GM20000 (cell line): ENCODE measurements around the gene VSIG10.

Experiments used
- DNase-seq: peaks from one replicate; pipeline ENCODE4 v3.0.0; 2012; ENCODE audit warnings: low spot score
- TF ChIP-seq, protein P1 (sequence below): IDR thresholded peaks from 2 replicates; pipeline ENCODE4 v1.5.1; 2012; ENCODE audit warnings: mild to moderate bottlenecking, control low read depth; ENCODE audit errors: extremely low read depth, missing control alignments

The VSIG10 gene

DNA sequence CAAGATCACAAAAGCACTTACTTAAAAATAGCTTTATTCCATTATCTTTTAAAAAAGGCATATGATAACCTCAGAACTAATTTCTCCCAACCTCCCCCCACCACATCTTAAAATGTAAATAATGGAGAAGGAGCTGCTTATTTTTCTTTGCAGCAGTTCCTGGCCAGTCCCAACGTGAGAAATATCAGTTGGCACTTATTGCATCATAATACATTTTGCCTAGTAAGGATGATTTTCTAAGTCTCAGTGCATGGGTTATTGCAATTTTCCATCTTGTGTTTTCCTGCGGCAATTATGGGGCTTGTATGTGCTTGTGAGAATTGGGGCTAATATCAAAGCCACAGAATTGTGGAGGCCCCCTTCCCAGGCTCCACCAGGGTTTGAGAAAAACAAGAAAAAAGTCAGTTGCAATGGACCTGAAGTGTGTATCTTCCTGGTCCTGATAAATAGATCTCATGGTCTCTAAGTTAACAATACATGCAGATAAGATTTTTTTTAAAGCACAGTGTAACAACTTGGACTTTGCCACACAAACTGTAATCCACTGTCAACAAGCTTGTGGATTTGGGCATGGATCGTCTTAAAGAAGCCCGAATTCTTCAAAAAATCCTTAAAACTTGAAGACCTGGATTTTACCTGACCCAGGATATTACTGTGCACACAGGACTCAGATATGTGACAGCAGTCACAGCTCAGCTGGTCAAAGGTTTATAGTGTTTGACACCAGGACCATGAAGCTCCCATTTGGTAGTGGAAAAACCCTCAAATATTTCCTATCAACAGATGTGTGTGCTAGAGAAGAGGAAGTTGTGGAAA is 40.0 kb downstream of the VSIG10 start:
- TF ChIP-seq, protein P1, sequence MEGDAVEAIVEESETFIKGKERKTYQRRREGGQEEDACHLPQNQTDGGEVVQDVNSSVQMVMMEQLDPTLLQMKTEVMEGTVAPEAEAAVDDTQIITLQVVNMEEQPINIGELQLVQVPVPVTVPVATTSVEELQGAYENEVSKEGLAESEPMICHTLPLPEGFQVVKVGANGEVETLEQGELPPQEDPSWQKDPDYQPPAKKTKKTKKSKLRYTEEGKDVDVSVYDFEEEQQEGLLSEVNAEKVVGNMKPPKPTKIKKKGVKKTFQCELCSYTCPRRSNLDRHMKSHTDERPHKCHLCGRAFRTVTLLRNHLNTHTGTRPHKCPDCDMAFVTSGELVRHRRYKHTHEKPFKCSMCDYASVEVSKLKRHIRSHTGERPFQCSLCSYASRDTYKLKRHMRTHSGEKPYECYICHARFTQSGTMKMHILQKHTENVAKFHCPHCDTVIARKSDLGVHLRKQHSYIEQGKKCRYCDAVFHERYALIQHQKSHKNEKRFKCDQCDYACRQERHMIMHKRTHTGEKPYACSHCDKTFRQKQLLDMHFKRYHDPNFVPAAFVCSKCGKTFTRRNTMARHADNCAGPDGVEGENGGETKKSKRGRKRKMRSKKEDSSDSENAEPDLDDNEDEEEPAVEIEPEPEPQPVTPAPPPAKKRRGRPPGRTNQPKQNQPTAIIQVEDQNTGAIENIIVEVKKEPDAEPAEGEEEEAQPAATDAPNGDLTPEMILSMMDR = no peak
- DNase-seq = no peak

DNA sequence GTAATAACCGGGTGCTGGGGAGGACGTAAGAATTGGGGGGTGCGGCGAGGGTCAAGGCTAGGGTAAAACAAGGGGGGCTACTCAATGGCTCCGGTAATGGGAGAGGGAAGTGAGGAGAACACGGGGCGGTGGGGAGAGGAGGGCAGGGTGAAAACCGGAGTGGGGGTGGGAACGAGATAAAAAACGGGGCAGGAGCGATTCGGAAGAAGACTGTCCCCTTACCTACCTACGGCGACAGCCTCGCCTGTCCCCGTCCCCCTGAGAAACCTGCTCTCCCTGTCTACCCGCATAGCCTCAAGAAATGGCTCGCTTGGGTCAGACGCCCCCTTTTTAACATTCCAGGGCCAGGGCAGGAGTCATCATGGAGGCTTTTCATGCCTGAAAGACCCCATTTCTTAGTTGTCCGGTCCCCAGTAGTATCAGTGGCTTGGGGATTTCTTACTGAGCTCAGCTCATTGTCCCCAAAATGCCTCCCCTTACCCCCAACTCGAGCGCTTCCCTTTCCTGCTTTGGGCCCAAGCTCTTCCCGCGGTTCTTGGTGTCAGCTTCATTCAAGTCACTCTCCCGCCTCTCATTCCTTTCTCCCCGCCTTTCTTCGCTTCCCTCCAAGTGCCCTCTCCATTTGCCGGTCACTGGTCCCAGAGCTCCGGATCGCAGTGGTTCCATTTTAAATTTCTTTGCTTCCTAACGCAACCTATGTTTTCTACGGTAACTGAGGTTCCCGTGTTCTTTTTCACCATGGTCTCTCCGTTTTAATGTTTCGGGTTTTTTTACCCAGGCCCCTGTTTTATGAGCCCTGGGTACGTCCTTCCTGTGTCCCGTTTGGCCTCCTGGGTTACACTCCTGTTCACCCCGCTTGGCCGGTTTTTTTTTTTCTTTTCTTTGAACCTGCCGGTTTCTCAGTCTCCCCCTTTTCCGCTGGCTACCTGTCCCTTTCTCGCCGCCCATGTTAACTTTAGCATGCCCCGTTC is 41.7 kb downstream of the VSIG10 start:
- TF ChIP-seq, protein P1 = no peak
- peak; percentile 62 for DNase-seq

DNA sequence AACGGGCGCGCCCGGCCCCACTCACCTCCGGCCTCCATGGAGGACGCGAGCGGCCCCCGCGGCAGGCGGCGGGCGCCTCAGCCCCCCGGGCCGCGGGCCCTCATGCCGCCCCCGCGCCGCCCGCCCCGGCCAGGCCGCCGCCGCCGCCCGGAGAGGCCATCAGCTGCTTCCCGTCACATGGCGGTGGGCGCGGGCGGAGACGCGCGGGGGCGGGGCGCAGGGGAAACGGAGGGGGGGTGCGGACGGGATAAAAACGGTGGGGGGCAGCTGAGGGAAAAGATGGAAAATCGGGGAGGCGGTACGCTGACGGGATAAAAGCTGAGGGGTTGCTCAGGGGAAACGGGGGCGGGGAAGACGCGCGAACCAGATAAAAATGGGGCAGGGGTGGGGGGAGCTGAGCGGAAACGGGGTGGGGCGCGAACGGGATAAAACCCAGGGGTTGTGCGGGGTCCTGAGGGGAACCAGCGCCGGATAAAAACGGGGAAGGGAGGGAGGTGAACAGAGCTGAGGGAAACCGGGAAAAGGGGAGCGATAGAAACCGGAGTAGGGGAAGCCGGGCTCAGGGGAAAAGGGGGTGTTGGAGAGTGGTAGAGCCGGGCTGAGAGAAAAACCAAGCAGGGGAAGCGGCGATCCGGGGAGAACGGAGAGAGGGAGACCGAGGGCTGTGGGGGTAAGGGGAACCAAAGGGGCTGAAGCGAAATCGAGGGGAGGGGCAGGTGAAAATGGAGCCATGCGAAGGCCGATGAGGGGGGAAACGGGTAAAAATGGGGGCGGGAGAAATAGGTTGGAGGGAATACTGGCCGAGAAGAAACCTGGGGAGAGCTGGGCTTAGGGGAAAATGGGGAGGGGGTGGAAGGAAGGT is 42.6 kb downstream of the VSIG10 start, which contains the start of gene WSB2:
Gene WSB2 (minus strand): TSS at position 169 of the 862 bp plus-strand sequence. CDS start 131 bp downstream, at position 38.
- DNase-seq = peak; percentile 84
- TF ChIP-seq, protein P1 = no peak

DNA sequence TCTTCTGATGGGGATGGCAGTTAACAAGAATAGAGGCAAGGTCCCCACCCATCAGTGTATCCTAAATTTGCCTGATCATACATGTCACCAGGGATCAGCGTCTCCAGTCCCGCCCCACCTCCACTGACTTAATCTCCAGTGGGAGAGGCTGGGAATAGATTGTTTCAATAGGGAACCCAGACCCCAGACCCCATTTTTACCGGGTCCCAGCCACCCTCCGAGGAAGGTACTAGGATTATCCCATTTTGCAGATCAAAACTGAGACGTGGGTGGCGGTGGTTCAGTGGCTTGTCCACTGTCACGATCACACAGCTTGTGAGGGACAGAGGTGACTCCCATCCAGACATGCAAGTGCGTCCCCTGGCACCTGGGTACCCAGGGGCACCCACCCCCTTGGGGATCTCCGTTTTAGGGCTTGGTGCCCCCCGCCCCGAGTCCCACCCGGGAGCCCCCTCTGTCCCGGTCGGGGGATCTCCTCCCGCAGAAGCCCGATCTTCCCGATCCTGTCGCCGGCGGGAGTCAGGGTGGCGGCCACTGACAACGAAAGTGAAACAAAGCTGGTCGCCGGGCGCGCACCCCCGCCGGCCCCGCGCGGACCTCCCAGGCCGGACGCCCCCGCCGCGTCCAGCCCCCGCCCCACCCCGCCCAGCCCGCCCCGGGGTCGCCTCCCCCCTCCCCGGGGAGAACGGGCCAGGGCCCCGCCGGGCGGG is 43.4 kb downstream of the VSIG10 start:
- TF ChIP-seq, protein P1 = no peak
- DNase-seq = no peak

DNA sequence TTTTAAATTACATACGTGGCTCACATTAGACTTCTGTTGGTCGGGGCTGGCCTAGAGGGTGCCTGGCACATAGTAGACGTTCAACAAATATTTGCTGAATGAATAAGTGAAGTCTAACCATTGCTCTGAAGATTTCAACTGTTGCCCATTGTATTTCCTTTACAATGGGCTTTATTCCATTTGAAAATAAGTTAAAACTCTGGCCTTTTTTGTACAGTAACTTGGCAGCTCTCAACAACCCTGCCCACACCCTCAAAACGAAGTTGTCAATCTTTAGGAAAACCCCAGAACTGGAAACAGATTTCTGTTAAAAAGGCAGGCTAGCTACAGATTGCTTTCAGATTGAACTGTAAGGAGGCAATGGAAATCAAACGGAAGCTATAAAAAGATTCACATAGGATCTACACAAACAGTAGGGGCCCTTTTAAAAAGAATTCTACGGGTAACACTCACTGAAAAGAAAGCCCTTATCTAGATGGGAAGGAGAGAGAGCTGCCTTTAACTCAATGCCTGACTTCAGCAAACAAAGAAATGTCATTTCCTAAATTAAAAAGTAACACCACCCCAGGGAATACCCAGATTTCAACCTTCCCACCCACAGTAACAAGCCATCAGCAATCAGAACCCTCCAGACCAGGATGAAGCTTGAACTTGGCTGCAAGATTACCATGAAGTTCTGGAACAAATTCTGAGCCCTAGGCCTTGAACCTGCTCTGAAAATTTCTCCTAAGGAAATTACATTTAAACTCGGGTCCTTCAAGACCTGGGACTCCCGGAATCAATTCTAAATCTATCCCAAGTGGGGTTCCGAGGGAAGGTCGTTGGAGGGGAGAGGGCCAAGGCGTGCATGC is 44.2 kb downstream of the VSIG10 start:
- DNase-seq = peak; percentile 25
- TF ChIP-seq, protein P1 = no peak

DNA sequence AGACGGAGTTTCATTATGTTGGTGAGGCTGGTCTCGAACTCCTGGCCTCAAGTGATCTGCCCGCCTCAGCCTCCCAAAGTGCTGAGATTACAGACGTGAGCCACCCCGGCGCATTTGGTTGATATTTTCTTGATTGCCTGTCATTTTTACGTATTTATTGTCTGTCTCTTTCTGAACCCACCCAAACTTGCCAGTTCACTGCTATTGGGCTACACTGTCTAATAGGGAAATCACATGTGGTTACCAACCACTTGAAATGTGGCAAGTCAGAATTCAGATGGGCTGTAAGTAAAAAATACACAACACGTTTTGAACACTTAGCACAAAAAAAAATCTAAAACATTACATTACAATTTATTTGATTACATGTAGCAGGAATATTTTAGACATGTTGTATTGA is 44.9 kb downstream of the VSIG10 start:
- TF ChIP-seq, protein P1 = no peak
- no peak for DNase-seq
